Endodermal cell (in vitro differentiated cells): ENCODE data around the gene LARP6. TPM values are rescaled to one million over a fixed set of nuclear protein-coding genes. Genes with fewer than 3 reads are reported as not detected.

ENCODE experiments used
- DNase-seq: peaks from one replicate; pipeline ENCODE4 v3.0.0-alpha.2; 2017
- H3K27ac ChIP-seq: 2 replicates; pipeline ENCODE4 v1.5.1; 2013; ENCODE audit warnings: mild to moderate bottlenecking, low read depth, low read length, moderate library complexity
- H3K27me3 ChIP-seq: 2 replicates; pipeline ENCODE4 v1.6.1; 2013; ENCODE audit warnings: mild to moderate bottlenecking, low read length, moderate library complexity; ENCODE audit not compliant: insufficient read depth, control insufficient read depth, poor library complexity, severe bottlenecking
- H3K36me3 ChIP-seq: 2 replicates; pipeline ENCODE4 v1.7.0; 2013; ENCODE audit warnings: mild to moderate bottlenecking, low read length, moderate library complexity; ENCODE audit not compliant: control insufficient read depth, insufficient read depth
- H3K4me1 ChIP-seq: one replicate; pipeline ENCODE4 v1.7.0; 2013; ENCODE audit warnings: low read length; ENCODE audit not compliant: control insufficient read depth, insufficient read depth
- H3K4me3 ChIP-seq: 2 replicates; pipeline ENCODE4 v1.5.1; 2013; ENCODE audit warnings: mild to moderate bottlenecking, low read length, moderate library complexity
- H3K9ac ChIP-seq: 2 replicates; pipeline ENCODE4 v1.6.1; 2013; ENCODE audit warnings: mild to moderate bottlenecking, low read length, moderate library complexity; ENCODE audit not compliant: poor library complexity, severe bottlenecking; ENCODE audit errors: extremely low read depth
- H3K9me3 ChIP-seq: 2 replicates; pipeline ENCODE4 v1.6.1; 2013; ENCODE audit warnings: mild to moderate bottlenecking, low read length, moderate library complexity; ENCODE audit not compliant: control insufficient read depth
- H3K27ac Mint-ChIP-seq: 2 replicates; pipeline ENCODE4 v1.8.0; 2020; ENCODE audit warnings: mixed read lengths
- H3K27me3 Mint-ChIP-seq: 2 replicates; pipeline ENCODE4 v1.8.0; 2021; ENCODE audit warnings: mild to moderate bottlenecking, mixed read lengths; ENCODE audit not compliant: insufficient read depth
- H3K36me3 Mint-ChIP-seq: 2 replicates; pipeline ENCODE4 v1.8.0; 2020; ENCODE audit warnings: low read depth, mixed read lengths
- H3K4me1 Mint-ChIP-seq: 2 replicates; pipeline ENCODE4 v1.8.0; 2020; ENCODE audit warnings: mixed read lengths
- H3K4me3 Mint-ChIP-seq: 2 replicates; pipeline ENCODE4 v1.8.0; 2020; ENCODE audit warnings: mild to moderate bottlenecking, moderate library complexity, mixed read lengths
- H3K9me3 Mint-ChIP-seq: 2 replicates; pipeline ENCODE4 v1.8.0; 2020; ENCODE audit warnings: mild to moderate bottlenecking, mixed read lengths
- CTCF ChIP-seq: fragments of 200-600 bp; sonication (generic); conservative IDR thresholded peaks from 2 replicates; pipeline ENCODE4 v1.5.0; 2021; ENCODE audit warnings: antibody characterized with exemption, mild to moderate bottlenecking
- WGBS, 2 experiments: methylation state at CpG; one replicate each; pipeline versions ENCODE4 v1.1.5 to v1.1.7; 2013; ENCODE audit warnings: missing lambda C conversion rate in 2 of 2, mixed read lengths in 1 of 2; ENCODE audit not compliant: insufficient coverage in 1 of 2, insufficient read length in 1 of 2; 5-methylcytosine and 5-hydroxymethylcytosine counted together
- total RNA-seq, 2 donors: library from RNA; stranded (reverse); fragmentation: NEBNext Ultra II Directional in 1 of 2; extraction: Animal tissue kit (Norgen Biotek cat#: 25700) in 1 of 2; gene quantifications; 2 replicates in 1 of 2; 3 replicates in 1 of 2; pipeline ENCODE4 v1.2.1, GENCODE V29; 2021

The LARP6 gene
- total RNA-seq, 2 donors from 2014 or later: 24.0 to 24.9 TPM

GRCh38 chr15:70835841-70836240 lies 18.1 kb downstream of the LARP6 start:
- Mint-ChIP-seq H3K4me1 (peaks cover 9% of the 10 kb centered on the region), H3K4me3 (no peak overlapping the region), H3K27ac (no peak overlapping the region), H3K9me3 (no peaks in the 10 kb centered on the region), H3K27me3 (no peaks in the 10 kb centered on the region), H3K36me3 (peaks cover 56% of the 10 kb centered on the region)
- H3K36me3 ChIP-seq: peaks cover 33% of the 10 kb centered on the region
- no peak overlapping the region for H3K4me3 ChIP-seq
- H3K4me1 ChIP-seq: peaks cover 5% of the 10 kb centered on the region
- H3K9ac ChIP-seq: no peak overlapping the region
- WGBS, 2 experiments: 96 to 98% methylated on average over 2 to 3 of the region's 3 CpGs
- peaks cover 6% of the 10 kb centered on the region for H3K9me3 ChIP-seq
- H3K27me3 ChIP-seq: no peaks in the 10 kb centered on the region
- DNase-seq: no peak
- no peak for TF ChIP-seq CTCF
- H3K27ac ChIP-seq: no peak overlapping the region

GRCh38 chr15:70835415-70835814 lies 18.5 kb downstream of the LARP6 start:
- Histone ChIP-seq H3K9ac (no peak overlapping the region), H3K4me1 (peaks cover 5% of the 10 kb centered on the region), H3K4me3 (no peak overlapping the region), H3K36me3 (peaks cover 33% of the 10 kb centered on the region), H3K27me3 (no peaks in the 10 kb centered on the region), H3K9me3 (peaks cover 6% of the 10 kb centered on the region), H3K27ac (no peak overlapping the region)
- Mint-ChIP-seq H3K4me1 (peaks cover 9% of the 10 kb centered on the region), H3K9me3 (no peaks in the 10 kb centered on the region), H3K27me3 (no peaks in the 10 kb centered on the region), H3K36me3 (peaks cover 53% of the 10 kb centered on the region), H3K4me3 (no peak overlapping the region), H3K27ac (no peak overlapping the region)
- 96 to 97% methylated on average over 5 to 6 of the region's 6 CpGs for WGBS, 2 experiments
- no peak for TF ChIP-seq CTCF
- no peak for DNase-seq

- no peaks in the 10 kb centered on the region for H3K27me3 ChIP-seq
- no peak for DNase-seq
- no peak for TF ChIP-seq CTCF
- 80 to 95% methylated on average over 2 of the region's 2 CpGs for WGBS, 2 experiments
- peaks cover 6% of the 10 kb centered on the region for H3K9me3 ChIP-seq
- peaks cover 5% of the 10 kb centered on the region for H3K4me1 ChIP-seq
- no peak overlapping the region for H3K4me3 Mint-ChIP-seq
- peaks cover 33% of the 10 kb centered on the region for H3K36me3 ChIP-seq
- H3K9me3 Mint-ChIP-seq: no peaks in the 10 kb centered on the region
- H3K36me3 Mint-ChIP-seq: peaks cover 52% of the 10 kb centered on the region
- no peak overlapping the region for H3K4me3 ChIP-seq
- H3K27me3 Mint-ChIP-seq: no peaks in the 10 kb centered on the region
- peaks cover 9% of the 10 kb centered on the region for H3K4me1 Mint-ChIP-seq
- H3K27ac Mint-ChIP-seq: no peak overlapping the region
- no peak overlapping the region for H3K27ac ChIP-seq
- H3K9ac ChIP-seq: no peak overlapping the region
Measured at GRCh38 chr15:70834999-70835398, 19.0 kb downstream of the LARP6 start.
